HG02885 (cell line): ENCODE data around the gene SPNS3.

Source experiments
- ATAC-seq: cut with Tn5 transposase; IDR thresholded peaks from one replicate; pipeline ENCODE4 v1.9.1; 2021; ENCODE audit warnings: mild to moderate bottlenecking; ENCODE audit not compliant: unreplicated experiment, poor library complexity

Gene SPNS3

GRCh38 chr17:4505187-4505586, 71.4 kb downstream of the SPNS3 start:
- ATAC-seq = no peak

DNA sequence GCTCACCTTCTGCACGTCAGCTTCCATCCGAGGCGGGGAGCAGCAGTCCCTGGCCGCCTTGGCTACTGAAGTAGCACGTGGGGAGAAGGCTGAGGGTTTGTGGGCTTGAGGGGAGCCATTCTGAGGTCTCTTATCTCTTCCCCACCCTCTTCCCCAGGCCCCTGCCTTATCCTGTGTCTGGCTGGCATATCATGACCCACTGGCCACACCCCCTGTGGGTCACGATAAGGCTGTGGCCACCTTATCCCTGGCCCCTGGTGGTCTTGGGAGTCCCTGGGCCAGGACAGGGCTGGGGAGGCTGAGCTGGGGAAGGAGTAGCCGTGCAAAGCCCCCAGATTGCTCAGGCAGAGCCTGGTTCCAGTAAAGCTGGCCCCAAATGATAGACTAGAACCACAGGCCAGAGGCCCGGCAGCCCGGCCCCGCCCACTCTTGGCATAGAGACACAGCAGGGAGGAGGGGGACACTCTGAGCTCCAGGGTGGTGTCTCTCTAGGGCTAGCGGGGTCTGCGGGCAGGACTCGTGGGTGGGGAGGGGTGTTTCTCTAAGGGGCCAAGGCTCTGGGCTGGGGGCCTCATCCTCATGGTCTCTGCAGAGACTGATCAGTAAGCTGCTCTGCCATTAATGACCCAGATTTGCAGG, 72.6 kb downstream of the SPNS3 start:
- ATAC-seq = no peak

DNA sequence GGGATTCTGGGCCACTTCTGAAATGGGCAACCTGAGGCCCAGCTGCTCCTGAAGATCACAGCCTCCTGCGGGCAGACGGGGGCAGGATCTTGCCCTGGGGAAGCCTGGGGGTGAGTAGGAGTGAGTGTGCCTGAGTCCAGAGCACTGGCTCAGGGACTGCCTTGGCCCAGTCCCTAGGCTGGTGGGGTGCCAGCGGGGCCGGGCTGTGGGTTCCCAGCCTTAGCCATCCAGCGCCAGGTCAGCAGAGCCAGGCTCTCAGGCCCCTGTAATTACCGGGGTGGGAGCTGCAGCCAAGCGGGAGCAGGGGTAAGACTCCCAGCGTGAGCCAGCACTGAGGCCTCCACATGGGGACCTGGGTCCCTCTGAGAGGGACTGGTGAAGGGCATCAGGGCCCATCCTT, 73.2 kb downstream of the SPNS3 start:
- no peak for ATAC-seq

- no peak for ATAC-seq
Measured at GRCh38 chr17:4507361-4508111, 73.8 kb downstream of the SPNS3 start.

DNA sequence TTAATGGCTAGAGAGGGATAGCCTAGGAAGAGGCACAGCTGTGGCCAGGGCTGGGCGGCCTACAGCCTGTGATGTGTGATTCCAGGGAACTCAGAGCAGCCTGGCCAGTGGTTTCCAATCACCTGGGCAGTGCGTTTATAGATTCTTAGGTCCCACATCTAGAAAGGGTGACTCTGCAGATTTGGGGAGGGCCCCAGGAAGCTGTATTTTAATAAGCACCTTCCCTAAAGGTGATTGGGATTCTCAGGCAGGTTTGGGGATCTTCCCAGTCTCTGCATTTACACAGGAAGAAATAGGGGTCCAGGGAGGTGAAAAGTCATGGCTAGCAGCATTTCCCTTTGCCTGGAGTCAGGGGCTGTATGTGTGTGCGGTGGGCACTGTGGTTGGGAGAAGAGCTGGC, 74.5 kb downstream of the SPNS3 start:
- no peak for ATAC-seq

DNA sequence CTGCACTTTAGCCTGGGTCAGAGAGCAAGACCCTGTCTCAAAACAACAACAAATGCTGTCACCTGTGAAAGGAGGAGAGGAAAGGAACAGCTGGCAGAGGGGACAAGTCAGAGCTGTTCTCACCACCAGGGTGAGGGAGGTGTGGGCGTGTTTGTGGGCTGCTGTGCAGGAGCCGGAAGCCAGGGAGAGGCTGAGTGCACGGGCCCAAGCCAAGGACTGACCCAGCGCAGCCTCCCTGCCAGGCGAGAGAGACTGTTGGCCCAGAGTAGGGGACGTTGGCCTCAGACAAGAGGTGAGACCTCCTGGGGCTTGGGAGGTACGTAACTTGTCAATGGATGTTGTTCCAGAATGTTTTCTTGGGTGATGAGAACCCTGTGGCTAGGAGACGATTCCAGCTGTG, 75.7 kb downstream of the SPNS3 start:
- no peak for ATAC-seq

- ATAC-seq = no peak
Measured at GRCh38 chr17:4509923-4510617, 76.3 kb downstream of the SPNS3 start.

DNA sequence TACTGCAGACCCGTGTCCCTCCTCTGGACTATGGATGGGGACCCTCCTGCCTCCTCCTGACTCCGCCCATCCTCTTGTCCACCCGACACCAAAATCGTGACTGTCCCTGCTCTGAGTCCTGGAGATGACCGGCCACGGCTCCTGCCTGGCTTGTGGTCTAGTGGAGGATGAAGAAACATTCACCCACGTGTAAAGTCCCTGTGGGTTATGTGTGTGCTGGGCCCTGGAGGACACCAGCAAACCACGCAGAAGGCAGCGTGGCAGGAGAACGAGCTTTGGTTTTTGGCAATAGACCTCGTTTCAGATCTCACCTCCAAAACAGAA, 76.8 kb downstream of the SPNS3 start:
- no peak for ATAC-seq

DNA sequence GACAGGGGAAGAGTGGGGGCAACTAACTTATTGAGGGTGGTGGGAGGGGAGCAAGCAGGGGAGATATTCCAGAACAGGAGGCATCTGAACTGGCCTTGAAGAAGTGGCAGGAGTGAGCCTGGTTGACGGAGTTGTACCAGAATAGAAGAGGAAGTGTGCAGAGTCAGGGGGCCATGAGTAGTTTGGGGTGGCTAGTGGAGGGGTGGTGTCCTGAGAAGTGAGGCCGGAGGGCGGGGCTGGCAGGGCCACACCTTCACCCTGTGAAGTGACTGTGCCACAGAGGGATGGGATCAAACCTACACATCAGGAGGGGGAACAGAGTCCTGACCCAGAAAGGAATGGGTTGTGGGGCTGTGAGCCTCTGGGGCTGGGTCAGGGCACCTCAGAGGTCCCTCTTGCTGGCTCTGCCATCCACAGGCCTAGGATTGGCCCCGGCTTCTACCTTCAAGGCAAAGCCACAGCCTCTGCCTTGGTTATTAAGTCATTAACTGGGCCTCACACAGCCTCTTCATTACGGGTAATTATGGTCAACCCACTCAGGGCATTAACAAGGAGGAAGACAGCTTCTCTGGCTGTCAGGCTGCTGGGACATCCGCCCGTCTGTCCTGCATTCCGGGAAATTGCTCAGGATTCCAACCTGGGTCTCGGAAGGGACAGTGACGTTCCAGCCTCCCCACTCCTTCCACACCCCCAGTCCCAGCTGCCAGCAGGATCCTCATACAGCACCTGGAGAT, 77.6 kb downstream of the SPNS3 start:
- ATAC-seq = no peak

GRCh38 chr17:4512156-4513112, 78.7 kb downstream of the SPNS3 start:
- no peak for ATAC-seq

GRCh38 chr17:4513113-4514032, 79.6 kb downstream of the SPNS3 start:
- no peak for ATAC-seq

DNA sequence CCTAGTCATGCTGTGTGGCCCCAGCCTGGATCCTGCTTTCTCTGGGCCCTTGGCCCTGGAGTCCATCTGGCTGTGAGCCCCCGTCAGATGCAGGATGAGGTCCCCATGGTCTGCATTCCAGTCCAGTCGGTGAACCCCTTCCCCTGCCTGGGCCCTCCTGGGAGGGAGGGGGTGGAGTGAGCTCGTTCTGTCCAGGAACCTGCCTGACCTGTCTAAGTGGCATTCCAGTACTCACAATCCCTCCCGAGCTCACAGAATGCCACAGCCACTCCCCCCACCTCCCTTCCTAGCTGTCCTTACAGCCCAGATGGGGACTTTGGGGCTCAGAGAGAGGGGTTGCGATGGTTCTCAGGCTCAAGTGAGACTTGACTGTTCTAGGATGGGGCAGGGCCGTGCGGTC, 80.5 kb downstream of the SPNS3 start:
- no peak for ATAC-seq

DNA sequence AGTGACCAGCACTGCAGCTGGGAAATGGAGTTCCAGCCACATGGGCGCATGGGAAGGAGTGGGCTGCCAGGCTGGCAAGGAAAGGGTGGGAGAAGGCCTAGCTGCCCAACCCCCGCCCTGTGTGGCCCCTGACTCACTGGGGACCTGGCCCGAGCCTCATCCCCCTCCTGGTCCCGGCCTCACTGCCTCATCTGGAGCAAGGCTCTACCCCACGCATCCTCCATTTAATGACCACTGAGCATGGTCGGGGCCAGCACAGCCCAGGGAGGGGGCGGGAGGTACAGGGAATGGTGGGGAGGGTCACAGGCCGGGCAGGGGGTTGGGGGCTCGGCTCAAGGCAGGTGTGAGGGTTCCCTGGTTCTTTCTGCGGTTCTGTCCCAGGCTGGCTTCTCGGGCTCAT, 81.0 kb downstream of the SPNS3 start:
- no peak for ATAC-seq

- no peak for ATAC-seq
Measured at GRCh38 chr17:4515501-4515900, 81.8 kb downstream of the SPNS3 start.

GRCh38 chr17:4516735-4517134, 83.0 kb downstream of the SPNS3 start:
- no peak for ATAC-seq

- no peak for ATAC-seq
Measured at GRCh38 chr17:4518901-4519300, 85.2 kb downstream of the SPNS3 start.

- ATAC-seq = no peak
Measured at GRCh38 chr17:4519361-4519788, 85.6 kb downstream of the SPNS3 start.

- ATAC-seq = no peak
Measured at GRCh38 chr17:4520060-4520893, 86.5 kb downstream of the SPNS3 start.
